GM10248 (cell line): ENCODE results near the gene SYNPR.

Source experiments
- CTCF ChIA-PET: fragments of 300-600 bp; sonication (Branson Sonifier 250); formaldehyde crosslinking; extraction: SDS; loops from one replicate; lab custom pipeline; 2021; ENCODE audit warnings: antibody characterized with exemption; lab: Yijun Ruan, JAX
- POLR2A ChIA-PET: fragments of 350-650 bp; sonication (Branson Sonifier 250); formaldehyde crosslinking; extraction: SDS; loops from one replicate; lab custom pipeline; 2020; ENCODE audit warnings: antibody characterized with exemption; lab: Yijun Ruan, JAX
- DNase-seq: peaks from one replicate; pipeline ENCODE4 v3.0.0; 2012; ENCODE audit errors: extremely low spot score
- CTCF ChIP-seq: IDR thresholded peaks from 2 replicates; pipeline ENCODE4 v1.5.1; 2012; ENCODE audit warnings: mild to moderate bottlenecking, low read depth; ENCODE audit errors: extremely low read depth, missing control alignments, control extremely low read depth

Gene SYNPR

GRCh38 chr3:63556401-63556800 lies 278.3 kb downstream of the SYNPR start:
- ChIA-PET POLR2A (no interaction called here), CTCF (interaction anchor here (1.5 kb wide), 1 partner anchor 11 kb away, joined by 4 read pairs; no protein-coding TSS in a partner anchor)
- no peak for TF ChIP-seq CTCF
- DNase-seq, result no peak

- CTCF ChIA-PET, result no interaction called here
- POLR2A ChIA-PET, result no interaction called here
- DNase-seq, result peak; percentile 10
- no peak for TF ChIP-seq CTCF
Measured at GRCh38 chr3:63557912-63558311, 279.8 kb downstream of the SYNPR start.

GRCh38 chr3:63559884-63560283 lies 281.8 kb downstream of the SYNPR start:
- no peak for DNase-seq
- POLR2A ChIA-PET, result no interaction called here
- CTCF ChIA-PET, result no interaction called here
- no peak for TF ChIP-seq CTCF

DNA sequence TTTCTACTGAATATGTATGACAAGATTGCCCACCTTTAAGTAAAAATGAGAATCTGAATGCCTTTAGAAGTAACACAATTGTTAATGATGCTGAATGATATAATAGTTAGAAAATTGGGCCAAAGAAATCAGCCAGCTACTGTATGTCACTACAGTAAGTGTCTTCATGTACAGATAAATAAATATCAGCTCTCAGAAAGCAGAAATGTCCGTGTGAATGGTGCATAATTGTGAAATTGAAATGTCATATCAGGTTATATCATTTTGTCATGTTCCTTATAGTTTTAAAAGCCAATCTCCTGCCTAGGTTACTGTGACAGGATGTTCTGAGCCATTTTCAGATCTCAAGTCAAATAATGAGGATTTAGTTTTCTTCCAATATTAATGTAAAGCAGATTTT lies 283.8 kb downstream of the SYNPR start:
- no peak for TF ChIP-seq CTCF
- ChIA-PET CTCF (no interaction called here), POLR2A (no interaction called here)
- DNase-seq, result no peak

DNA sequence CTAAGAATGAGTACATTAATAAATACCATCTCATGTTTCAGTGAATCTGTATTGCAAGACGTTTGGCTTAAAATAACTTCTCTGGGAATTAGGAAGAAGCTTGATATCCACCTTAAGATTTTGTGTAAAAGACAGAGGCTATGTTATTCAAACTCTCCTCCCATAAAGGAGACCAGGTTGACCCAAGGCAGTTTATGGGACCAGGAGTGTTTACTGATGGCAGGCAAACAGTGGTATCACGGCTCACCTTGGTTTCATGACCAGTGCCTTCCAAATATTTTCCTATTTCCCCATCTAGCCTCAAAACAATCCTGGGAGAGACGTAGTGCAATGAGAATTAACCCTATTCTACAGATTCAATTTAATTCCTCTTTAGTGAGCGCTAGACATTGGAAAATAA lies 284.2 kb downstream of the SYNPR start:
- CTCF ChIA-PET, result interaction anchor here (1.5 kb wide), 1 partner anchor 18 kb away, joined by 5 read pairs; no protein-coding TSS in a partner anchor
- TF ChIP-seq CTCF, result no peak
- no peak for DNase-seq
- POLR2A ChIA-PET, result no interaction called here

- no peak for TF ChIP-seq CTCF
Measured at GRCh38 chr3:63563572-63563971, 285.5 kb downstream of the SYNPR start.

More at GRCh38 chr3:63563572-63563971, 285.5 kb downstream of the SYNPR start:
- ChIA-PET POLR2A (no interaction called here), CTCF (interaction anchor here (1.5 kb wide), 1 partner anchor 19 kb away, joined by 5 read pairs; no protein-coding TSS in a partner anchor)
- no peak for DNase-seq
